ENCODE measurements around the gene CFAP52.

DNA sequence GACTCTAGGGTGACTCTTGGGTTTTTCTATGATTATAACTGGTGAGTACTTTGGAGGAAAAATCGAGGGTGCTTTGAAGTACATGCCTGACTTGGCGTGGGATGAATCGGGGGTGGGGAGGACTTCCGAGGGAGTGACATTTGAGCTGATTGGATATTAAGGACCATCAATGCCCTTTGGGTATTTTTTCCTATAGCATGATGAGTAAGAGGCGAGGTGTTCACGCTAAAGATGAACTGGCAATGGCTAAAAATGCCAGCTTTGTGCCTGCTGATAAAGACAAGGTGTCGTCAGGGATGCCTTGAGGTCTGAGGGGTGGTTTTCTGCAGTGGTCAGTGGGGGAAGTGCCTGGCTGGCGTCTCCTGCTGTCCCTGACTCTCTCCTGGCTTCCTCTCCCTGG, 94.2 kb downstream of the CFAP52 start:
- TF ChIP-seq EZH2 (IDR thresholded peaks at IDR 0.05) (no peak), POLR2AphosphoS5 (IDR thresholded peaks at IDR 0.05; ENCODE audit: borderline replicate concordance, low read depth, low read length) (no peak)
